Putamen (tissue), 1 donor: ENCODE measurements around the gene DDX39A.

Experiments used
- DNase-seq: peaks from one replicate; pipeline ENCODE4 v3.0.0-alpha.2; 2016; ENCODE audit warnings: low spot score

DDX39A gene

DNA sequence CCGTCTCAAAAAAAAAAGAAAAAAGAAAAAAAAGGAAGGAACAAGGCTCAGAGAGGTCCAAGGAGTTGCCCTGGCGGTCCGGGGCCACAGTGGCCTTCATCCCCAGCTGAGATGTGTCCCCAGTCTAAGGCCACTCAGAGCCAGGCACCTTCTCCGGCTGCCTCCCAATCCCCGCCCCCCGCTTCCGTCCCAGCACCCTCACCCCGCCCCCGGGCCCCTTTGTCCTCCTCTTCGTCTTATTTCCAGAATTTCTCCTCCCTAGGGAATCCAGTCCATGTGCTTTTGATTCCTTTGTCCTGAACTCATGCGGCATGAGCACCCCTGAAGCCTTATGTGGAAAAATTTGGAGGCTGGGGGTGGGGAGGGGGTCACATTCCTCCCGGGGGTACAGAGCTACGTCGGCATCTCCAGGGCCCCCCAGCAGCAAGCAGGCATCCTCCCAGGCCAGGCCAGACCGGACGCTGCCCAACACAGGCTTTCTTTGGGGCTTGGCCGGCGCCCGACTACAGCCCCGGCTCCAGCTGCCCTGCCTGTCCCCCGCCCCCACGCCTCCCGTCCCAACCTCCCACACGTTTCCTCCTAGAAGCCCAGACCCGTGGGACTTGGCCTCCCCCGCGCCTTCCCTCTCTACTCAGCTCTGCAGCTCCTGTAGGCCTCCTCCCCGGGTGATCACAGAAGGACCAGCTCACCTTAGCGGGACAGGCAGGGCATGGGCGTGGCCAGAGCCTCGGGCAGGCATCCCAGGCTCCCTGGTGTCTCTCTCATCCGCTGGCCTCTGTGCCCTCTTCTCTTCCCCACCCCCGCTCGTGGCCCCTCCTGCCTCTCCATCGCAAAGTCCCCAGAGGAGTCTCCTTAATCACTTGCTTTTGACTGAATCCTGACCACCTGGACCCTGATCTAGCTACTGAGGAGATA lies 55.7 kb downstream of the DDX39A start:
- no peak for DNase-seq

DNA sequence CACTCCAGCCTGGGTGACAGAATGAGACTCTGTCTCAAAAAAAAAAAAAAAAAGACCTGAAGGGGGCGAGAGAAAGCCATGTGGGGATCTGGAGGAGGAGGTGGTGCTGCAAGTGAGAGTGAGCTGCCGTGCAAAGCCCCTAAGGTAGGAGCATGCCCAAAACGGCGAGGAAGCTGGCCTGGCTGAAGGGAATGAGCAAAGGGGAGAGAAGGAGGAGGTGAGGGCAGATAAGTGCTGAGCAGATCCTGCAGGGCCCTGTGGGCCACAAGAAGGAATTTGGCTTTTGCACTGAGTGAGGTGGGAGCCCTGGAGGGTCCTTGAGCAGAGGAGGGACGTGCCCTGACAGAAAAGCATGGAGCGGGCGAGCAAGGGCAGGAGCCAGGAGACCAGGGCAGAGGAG lies 57.3 kb downstream of the DDX39A start:
- no peak for DNase-seq
